Measurements from ENCODE around the gene AHSP.

DNA sequence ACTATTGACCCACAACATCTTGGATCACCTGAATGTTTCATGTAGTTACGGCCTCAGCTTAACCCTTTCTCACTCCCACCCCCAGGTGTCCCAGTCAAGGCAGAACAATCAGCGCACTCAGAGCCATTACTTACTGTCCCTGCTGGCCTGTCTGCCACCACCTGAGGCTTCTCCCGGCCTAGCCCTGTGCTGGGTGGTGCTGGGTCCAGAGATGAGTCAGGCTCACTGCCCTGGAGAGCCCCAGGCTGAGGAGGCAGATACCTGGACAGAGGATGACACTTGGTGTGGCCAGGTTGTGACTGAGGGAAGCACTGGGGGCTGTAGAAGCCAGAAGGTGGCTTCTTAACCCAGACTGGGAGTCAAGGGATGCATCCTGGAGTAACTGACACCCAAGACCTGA, 48.7 kb upstream of the AHSP start:
- TF ChIP-seq, protein P1, sequence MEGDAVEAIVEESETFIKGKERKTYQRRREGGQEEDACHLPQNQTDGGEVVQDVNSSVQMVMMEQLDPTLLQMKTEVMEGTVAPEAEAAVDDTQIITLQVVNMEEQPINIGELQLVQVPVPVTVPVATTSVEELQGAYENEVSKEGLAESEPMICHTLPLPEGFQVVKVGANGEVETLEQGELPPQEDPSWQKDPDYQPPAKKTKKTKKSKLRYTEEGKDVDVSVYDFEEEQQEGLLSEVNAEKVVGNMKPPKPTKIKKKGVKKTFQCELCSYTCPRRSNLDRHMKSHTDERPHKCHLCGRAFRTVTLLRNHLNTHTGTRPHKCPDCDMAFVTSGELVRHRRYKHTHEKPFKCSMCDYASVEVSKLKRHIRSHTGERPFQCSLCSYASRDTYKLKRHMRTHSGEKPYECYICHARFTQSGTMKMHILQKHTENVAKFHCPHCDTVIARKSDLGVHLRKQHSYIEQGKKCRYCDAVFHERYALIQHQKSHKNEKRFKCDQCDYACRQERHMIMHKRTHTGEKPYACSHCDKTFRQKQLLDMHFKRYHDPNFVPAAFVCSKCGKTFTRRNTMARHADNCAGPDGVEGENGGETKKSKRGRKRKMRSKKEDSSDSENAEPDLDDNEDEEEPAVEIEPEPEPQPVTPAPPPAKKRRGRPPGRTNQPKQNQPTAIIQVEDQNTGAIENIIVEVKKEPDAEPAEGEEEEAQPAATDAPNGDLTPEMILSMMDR (IDR thresholded peaks at IDR 0.05): no peak
- TF ChIP-seq EZH2 (IDR thresholded peaks at IDR 0.05; ENCODE audit: borderline replicate concordance, insufficient read depth, low read depth, low read length, poor library complexity, severe bottlenecking): no peak

Measured in B cell (primary cell).